ENCODE results near the gene KIF26A.

DNA sequence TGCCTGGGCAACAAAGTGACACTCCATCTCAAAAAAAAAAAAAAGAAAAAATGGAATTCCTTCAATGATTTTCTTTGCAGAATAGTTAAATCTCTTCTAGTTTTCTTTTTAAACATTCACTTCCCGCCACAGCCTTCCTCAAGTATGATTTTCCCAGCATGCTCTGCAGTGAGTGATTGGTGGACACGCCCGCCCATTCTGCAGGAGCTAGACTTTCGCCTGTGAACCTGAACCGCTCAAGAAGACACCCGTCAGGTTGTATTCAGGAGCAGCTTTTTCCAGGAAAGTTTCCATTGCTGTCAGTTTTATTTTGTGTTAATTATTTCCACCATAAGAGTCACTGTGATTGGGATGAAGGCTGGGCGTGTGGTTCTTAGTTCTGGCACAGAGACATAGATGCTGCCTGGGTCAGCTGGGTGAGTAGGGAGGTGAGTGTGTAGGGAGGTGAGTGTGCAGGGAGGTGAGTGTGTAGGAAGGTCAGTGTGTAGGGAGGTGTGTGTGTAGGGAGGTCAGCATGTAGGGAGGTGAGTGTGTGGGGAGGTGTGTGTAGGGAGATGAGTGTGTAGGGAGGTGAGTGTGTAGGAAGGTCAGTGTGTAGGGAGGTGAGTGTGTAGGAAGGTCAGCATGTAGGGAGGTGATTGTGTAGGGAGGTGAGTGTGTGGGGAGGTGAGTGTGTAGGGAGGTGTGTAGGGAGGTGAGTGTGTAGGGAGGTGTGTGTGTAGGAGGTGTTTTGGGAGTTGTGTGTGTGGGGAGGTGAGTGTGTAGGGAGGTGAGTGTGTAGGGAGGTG is 76.2 kb downstream of the KIF26A start:
- TF ChIP-seq POLR2A (IDR thresholded peaks at IDR 0.05), result no peak
- TF ChIP-seq, protein P1, sequence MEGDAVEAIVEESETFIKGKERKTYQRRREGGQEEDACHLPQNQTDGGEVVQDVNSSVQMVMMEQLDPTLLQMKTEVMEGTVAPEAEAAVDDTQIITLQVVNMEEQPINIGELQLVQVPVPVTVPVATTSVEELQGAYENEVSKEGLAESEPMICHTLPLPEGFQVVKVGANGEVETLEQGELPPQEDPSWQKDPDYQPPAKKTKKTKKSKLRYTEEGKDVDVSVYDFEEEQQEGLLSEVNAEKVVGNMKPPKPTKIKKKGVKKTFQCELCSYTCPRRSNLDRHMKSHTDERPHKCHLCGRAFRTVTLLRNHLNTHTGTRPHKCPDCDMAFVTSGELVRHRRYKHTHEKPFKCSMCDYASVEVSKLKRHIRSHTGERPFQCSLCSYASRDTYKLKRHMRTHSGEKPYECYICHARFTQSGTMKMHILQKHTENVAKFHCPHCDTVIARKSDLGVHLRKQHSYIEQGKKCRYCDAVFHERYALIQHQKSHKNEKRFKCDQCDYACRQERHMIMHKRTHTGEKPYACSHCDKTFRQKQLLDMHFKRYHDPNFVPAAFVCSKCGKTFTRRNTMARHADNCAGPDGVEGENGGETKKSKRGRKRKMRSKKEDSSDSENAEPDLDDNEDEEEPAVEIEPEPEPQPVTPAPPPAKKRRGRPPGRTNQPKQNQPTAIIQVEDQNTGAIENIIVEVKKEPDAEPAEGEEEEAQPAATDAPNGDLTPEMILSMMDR (IDR thresholded peaks at IDR 0.05 in 4 of 5, conservative IDR thresholded peaks at IDR 0.05 in 1 of 5), result no peak
